KMS-11 (cell line): Measurements from ENCODE around the gene KCTD21.

Experiments used
- H2AFZ ChIP-seq: fragments of 200-600 bp; sonication (generic); 2 replicates; pipeline ENCODE4 v1.6.1; 2016; ENCODE audit warnings: antibody characterized with exemption, mixed run types, low read depth
- H3K27ac ChIP-seq: fragments of 200-600 bp; sonication (generic); 2 replicates; pipeline ENCODE4 v1.6.1; 2016; ENCODE audit warnings: mild to moderate bottlenecking, mixed run types
- H3K27me3 ChIP-seq: fragments of 200-600 bp; sonication (generic); 2 replicates; pipeline ENCODE4 v1.6.1; 2017; ENCODE audit warnings: mild to moderate bottlenecking, low read depth, mixed run types, moderate library complexity; ENCODE audit not compliant: insufficient read depth
- H3K36me3 ChIP-seq: fragments of 200-600 bp; sonication (generic); 2 replicates; pipeline ENCODE4 v1.6.1; 2017; ENCODE audit warnings: mild to moderate bottlenecking, mixed run types; ENCODE audit not compliant: insufficient read depth
- H3K4me1 ChIP-seq: fragments of 200-600 bp; sonication (generic); 2 replicates; pipeline ENCODE4 v1.6.1; 2016; ENCODE audit warnings: mild to moderate bottlenecking, low read depth, mixed run types; ENCODE audit not compliant: poor library complexity, severe bottlenecking
- H3K4me2 ChIP-seq: fragments of 200-600 bp; sonication (generic); 2 replicates; pipeline ENCODE4 v1.7.0; 2016; ENCODE audit warnings: mild to moderate bottlenecking, mixed run types
- H3K4me3 ChIP-seq: fragments of 200-600 bp; sonication (generic); IDR thresholded peaks from 2 replicates; pipeline ENCODE4 v1.6.1; 2017; ENCODE audit warnings: low read depth, low read length, mixed read lengths; ENCODE audit not compliant: insufficient read depth
- H3K79me2 ChIP-seq: fragments of 200-600 bp; sonication (generic); 2 replicates; pipeline ENCODE4 v1.6.1; 2016; ENCODE audit warnings: low read depth, mixed run types; ENCODE audit not compliant: insufficient read depth
- H3K9ac ChIP-seq: fragments of 200-600 bp; sonication (generic); 2 replicates; pipeline ENCODE4 v1.6.1; 2016; ENCODE audit warnings: mild to moderate bottlenecking, mixed run types
- H4K20me1 ChIP-seq: fragments of 200-600 bp; sonication (generic); 2 replicates; pipeline ENCODE4 v1.6.1; 2016; ENCODE audit warnings: mild to moderate bottlenecking, mixed run types; ENCODE audit not compliant: insufficient read depth
- TF ChIP-seq, protein P1 (sequence below): fragments of 200-600 bp; sonication (generic); conservative IDR thresholded peaks from 2 replicates; pipeline ENCODE4 v1.6.1; 2017; ENCODE audit warnings: low read depth, mild to moderate bottlenecking, antibody characterized with exemption, low read length, moderate library complexity, mixed read lengths

Gene KCTD21

DNA sequence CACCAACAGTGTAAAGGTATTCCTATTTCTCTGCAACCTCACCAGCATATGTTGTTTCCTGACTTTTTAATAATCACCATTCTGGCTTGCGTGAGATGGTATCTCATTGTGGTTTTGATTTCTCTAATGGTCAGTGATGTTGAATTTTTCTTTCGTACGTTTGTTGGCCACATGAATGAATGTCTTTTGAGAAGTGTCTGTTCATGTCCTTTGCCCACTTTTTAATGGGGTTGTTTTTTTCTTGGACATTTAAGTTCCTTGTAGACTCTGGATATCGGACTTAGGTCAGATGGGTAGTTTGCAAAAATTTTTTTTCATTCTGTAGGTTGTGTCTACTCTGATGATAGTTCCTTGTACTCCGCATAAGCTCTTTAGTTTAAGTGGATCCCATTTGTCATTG is 23.1 kb upstream of the KCTD21 start:
- TF ChIP-seq, protein P1, sequence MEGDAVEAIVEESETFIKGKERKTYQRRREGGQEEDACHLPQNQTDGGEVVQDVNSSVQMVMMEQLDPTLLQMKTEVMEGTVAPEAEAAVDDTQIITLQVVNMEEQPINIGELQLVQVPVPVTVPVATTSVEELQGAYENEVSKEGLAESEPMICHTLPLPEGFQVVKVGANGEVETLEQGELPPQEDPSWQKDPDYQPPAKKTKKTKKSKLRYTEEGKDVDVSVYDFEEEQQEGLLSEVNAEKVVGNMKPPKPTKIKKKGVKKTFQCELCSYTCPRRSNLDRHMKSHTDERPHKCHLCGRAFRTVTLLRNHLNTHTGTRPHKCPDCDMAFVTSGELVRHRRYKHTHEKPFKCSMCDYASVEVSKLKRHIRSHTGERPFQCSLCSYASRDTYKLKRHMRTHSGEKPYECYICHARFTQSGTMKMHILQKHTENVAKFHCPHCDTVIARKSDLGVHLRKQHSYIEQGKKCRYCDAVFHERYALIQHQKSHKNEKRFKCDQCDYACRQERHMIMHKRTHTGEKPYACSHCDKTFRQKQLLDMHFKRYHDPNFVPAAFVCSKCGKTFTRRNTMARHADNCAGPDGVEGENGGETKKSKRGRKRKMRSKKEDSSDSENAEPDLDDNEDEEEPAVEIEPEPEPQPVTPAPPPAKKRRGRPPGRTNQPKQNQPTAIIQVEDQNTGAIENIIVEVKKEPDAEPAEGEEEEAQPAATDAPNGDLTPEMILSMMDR = no peak
- H3K4me1 ChIP-seq = no peaks in the 10 kb centered on the region
- no peaks in the 10 kb centered on the region for H4K20me1 ChIP-seq
- H3K4me3 ChIP-seq = no peak overlapping the region
- H3K9ac ChIP-seq = no peak overlapping the region
- H3K27me3 ChIP-seq = no peaks in the 10 kb centered on the region
- no peaks in the 10 kb centered on the region for H3K36me3 ChIP-seq
- no peaks in the 10 kb centered on the region for H3K79me2 ChIP-seq
- no peak overlapping the region for H2AFZ ChIP-seq
- no peak overlapping the region for H3K27ac ChIP-seq
- H3K4me2 ChIP-seq = no peak overlapping the region

DNA sequence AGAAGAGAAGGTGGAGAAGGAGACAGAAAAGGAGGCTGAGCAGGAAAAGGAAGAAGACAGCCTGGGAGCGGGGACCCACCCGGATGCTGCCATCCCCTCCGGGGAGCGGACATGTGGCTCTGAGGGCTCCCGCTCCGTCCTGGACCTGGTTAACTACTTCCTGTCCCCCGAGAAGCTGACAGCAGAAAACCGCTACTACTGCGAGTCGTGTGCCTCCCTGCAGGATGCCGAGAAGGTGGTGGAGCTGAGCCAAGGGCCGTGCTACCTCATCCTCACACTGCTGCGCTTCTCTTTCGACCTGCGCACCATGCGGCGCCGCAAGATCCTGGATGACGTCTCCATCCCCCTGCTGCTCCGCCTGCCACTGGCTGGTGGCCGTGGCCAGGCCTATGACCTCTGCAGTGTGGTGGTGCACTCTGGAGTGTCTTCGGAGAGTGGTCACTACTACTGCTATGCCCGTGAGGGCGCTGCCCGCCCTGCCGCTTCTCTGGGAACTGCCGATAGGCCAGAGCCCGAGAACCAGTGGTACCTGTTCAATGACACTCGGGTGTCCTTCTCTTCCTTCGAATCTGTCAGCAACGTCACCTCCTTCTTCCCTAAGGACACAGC is 21.7 kb upstream of the KCTD21 start:
- Histone ChIP-seq H3K36me3 (no peaks in the 10 kb centered on the region), H3K4me3 (no peak overlapping the region), H2AFZ (no peak overlapping the region), H3K4me2 (no peak overlapping the region), H3K27me3 (no peaks in the 10 kb centered on the region), H4K20me1 (no peaks in the 10 kb centered on the region), H3K79me2 (no peaks in the 10 kb centered on the region), H3K4me1 (no peaks in the 10 kb centered on the region), H3K9ac (no peak overlapping the region), H3K27ac (no peak overlapping the region)
- TF ChIP-seq, protein P1 = no peak

DNA sequence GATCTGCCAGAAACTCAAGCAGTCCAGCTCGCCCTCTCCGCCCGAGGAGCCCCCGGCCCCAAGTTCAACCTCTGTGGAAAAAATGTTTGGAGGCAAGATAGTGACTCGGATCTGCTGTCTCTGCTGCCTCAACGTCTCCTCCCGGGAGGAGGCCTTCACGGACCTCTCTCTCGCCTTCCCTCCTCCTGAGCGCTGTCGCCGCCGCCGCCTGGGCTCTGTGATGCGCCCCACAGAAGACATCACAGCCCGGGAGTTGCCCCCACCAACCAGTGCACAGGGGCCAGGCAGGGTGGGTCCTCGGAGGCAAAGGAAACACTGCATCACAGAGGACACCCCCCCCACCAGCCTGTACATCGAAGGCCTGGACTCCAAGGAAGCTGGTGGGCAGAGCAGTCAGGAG is 21.1 kb upstream of the KCTD21 start:
- Histone ChIP-seq H3K4me2 (no peak overlapping the region), H2AFZ (no peak overlapping the region), H3K9ac (no peak overlapping the region), H3K27me3 (no peaks in the 10 kb centered on the region), H3K4me1 (no peaks in the 10 kb centered on the region), H3K27ac (no peak overlapping the region), H3K4me3 (no peak overlapping the region), H3K36me3 (no peaks in the 10 kb centered on the region), H4K20me1 (no peaks in the 10 kb centered on the region), H3K79me2 (no peaks in the 10 kb centered on the region)
- TF ChIP-seq, protein P1 = no peak

DNA sequence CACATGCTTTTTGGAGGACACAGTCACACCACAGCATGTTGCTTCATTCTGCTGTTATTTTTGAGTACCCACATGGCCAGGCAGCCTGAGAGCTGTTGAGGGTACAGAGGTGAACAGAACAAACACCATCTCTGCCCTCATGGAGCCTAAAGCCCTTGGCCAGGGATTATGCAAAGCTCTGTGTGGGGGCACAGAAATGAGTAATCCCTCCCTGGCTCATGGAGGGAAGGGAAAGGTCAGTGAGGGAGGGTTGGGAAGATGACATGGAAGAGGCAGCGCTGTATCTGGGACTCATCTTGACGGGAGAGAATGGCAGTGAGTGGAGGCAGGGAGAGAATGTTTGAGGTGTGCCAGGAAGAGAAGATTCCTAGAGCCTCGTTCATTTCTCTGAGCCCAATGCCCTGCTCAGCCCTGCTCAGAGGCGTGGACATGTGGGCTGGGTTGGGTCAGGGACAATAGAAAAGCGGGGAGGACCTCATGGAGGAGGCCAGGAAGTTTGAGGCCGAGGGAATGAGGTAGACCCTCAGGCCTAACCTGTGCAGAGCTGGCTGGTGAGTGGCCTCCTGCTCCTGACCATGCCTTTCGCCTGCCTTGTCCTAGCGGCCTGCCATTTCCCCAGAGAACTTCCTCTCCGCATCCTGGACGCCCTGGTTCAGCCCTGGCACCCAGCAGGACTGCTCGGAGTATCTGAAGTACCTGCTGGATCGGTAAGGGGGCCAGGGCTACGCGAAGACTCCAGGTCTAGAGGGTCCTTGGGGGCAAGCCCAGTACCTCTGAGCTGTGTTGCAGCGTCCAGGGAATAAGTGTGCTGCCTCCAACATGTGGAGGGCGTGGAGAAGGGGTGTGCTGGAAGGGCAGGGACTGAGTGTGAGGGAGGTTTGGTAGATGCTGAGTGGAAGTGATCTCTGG is 20.1 kb upstream of the KCTD21 start:
- H3K27ac ChIP-seq = no peak overlapping the region
- TF ChIP-seq, protein P1 = no peak
- H3K9ac ChIP-seq = no peak overlapping the region
- H3K4me2 ChIP-seq = no peak overlapping the region
- H3K27me3 ChIP-seq = no peaks in the 10 kb centered on the region
- H2AFZ ChIP-seq = no peak overlapping the region
- no peak overlapping the region for H3K4me3 ChIP-seq
- no peaks in the 10 kb centered on the region for H4K20me1 ChIP-seq
- H3K36me3 ChIP-seq = no peaks in the 10 kb centered on the region
- H3K79me2 ChIP-seq = no peaks in the 10 kb centered on the region
- H3K4me1 ChIP-seq = no peaks in the 10 kb centered on the region
